ENCODE measurements around the gene TBC1D13.

DNA sequence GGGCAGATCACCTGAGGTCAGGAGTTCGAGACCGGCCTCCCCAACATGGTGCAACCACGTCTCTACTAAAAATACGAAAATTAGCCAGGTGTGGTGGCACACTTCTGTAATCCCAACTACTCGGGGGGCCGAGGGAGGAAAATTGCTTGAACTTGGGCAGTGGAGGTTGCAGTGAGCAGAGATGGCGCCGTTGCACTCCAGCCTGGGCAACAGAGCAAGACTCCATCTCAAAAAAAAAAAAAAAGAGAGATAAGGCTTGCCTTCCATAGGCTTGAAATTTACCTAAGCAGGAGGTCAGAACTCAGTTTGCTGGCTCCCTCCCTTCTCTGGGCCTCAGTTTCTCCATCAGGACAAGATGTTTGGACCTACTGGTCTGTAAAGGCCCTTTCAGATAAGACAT is 41.2 kb downstream of the TBC1D13 start:
- TF ChIP-seq, protein P1, sequence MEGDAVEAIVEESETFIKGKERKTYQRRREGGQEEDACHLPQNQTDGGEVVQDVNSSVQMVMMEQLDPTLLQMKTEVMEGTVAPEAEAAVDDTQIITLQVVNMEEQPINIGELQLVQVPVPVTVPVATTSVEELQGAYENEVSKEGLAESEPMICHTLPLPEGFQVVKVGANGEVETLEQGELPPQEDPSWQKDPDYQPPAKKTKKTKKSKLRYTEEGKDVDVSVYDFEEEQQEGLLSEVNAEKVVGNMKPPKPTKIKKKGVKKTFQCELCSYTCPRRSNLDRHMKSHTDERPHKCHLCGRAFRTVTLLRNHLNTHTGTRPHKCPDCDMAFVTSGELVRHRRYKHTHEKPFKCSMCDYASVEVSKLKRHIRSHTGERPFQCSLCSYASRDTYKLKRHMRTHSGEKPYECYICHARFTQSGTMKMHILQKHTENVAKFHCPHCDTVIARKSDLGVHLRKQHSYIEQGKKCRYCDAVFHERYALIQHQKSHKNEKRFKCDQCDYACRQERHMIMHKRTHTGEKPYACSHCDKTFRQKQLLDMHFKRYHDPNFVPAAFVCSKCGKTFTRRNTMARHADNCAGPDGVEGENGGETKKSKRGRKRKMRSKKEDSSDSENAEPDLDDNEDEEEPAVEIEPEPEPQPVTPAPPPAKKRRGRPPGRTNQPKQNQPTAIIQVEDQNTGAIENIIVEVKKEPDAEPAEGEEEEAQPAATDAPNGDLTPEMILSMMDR (IDR thresholded peaks at IDR 0.05; ENCODE audit: insufficient read depth, low read length, poor library complexity, severe bottlenecking) = no peak
- no peak for TF ChIP-seq EZH2phosphoT487 (conservative IDR thresholded peaks at IDR 0.05; ENCODE audit: low read length)

Measured in SU-DHL-6 (cell line).